Inflammatory macrophage treated with lipopolysaccharide for 1 hour (primary cell): Measurements from ENCODE around the gene AGAP1.

Experiments used
- DNase-seq, 2 donors: peaks; one replicate each; pipeline ENCODE4 v3.0.0-alpha.2; 2020 to 2022

Gene AGAP1

GRCh38 chr2:235493775-235494715 lies at the start of gene AGAP1:
Gene AGAP1 (plus strand): TSS chr2:235494043.
- no peak for DNase-seq

GRCh38 chr2:235444101-235444597 lies 49.7 kb upstream of the AGAP1 start:
- DNase-seq: no peak

DNA sequence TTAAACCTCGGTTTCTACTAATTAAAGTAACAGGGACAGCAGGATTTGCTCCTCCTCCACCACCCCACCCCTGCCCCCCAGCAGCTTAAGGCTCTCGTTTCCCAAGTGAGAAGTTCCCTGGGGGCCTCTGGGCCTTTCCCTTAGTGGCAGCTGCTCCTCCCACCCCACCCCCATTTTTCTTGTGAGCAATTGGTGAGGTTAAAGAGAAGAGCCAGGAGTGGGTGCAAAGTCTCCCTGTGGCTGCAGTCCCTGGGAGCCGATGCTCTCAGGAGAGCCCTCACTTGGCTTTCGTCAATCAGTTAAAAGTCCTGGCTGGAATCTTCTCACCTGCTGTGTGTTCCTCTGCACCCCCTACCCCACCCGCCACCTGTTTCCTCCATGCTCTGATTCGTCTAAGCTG lies 48.7 kb upstream of the AGAP1 start:
- no peak for DNase-seq

DNA sequence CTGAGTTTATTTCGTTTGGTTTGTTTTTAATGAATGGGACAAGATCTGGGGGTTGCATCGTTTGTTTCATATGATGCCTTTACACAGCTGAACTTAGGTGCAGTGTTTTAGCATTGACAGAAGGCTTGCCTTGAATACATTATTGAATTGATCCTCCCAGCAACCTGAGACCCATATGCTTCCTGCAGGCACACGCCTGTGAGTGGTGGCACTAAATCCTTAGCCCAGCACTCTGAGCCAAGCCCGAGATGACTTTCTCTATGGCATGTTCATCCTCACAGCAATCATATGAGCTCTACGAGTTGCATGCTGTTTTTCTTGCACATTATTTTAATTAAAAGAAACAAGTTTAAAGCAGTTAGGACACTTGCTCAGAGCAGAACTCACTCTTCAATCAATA lies 47.8 kb upstream of the AGAP1 start:
- DNase-seq: no peak

GRCh38 chr2:235447210-235447609 lies 46.6 kb upstream of the AGAP1 start:
- no peak for DNase-seq

GRCh38 chr2:235449568-235449967 lies 44.3 kb upstream of the AGAP1 start:
- no peak for DNase-seq

- no peak for DNase-seq
Observed at GRCh38 chr2:235453605-235454151, 40.2 kb upstream of the AGAP1 start.

- no peak for DNase-seq
Observed at GRCh38 chr2:235458839-235459273, 35.0 kb upstream of the AGAP1 start.

DNA sequence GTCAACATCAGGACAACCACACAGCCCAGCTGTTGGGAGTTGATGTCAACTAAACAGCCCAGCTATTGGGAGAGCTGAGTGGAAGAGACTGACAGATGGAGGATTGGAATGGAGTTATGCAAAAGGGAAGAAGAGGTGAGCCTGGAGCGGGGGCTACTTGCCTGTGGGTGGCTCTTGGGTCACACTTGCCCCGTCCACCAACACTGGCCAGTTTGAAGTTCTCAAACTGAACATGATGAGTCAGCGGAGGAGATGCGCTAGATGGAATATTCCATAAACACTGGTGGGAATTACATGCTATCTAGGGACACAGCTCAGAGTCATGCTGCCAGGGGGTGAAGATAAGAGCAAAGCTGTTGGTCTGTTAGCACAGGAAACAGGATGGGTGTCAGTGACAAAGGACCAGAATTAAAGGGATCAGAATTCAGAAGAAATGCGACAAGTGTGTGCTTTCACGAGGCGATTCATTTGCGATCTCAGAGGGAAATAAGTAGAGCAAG lies 33.2 kb upstream of the AGAP1 start:
- no peak for DNase-seq

GRCh38 chr2:235461763-235462414 lies 32.0 kb upstream of the AGAP1 start:
- no peak for DNase-seq

- no peak for DNase-seq
Observed at GRCh38 chr2:235462415-235462790, 31.4 kb upstream of the AGAP1 start.

- no peak for DNase-seq
Observed at GRCh38 chr2:235463893-235464292, 29.9 kb upstream of the AGAP1 start.

- peak in 1 of 2 donors; percentile 6 for DNase-seq
Observed at GRCh38 chr2:235467588-235467987, 26.3 kb upstream of the AGAP1 start.

DNA sequence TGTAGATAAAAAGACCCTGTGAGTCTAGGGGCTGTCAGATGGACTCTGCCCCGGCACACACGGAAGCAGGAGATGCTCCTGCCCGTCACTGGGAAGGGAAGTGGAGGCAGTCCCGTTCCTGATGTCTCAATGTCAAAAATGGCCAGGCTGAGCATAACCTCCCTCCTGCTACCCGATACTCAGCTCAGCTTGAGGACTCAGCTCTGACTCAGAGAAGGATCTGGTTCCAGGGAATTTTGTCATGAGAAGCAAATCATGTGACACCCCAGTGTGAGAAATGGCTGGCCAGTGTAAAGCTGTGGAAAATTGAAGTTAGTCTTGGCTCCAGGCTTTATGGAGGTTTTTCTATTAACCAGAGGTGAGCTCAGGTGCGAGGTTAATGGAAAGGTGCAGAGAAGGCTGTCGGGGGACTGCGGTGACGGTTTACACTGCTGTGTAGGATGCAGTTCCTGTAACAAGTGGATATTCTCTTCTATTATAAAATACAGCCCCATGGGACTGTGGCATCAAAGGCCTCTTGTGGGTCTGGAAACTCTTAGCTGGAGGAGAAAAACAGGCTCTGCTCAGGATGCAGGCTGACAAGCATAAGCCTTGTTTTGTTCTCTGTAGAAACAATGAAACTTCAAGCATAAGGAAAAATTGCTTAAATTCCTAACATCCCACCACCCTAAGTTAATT lies 24.7 kb upstream of the AGAP1 start:
- DNase-seq: no peak

DNA sequence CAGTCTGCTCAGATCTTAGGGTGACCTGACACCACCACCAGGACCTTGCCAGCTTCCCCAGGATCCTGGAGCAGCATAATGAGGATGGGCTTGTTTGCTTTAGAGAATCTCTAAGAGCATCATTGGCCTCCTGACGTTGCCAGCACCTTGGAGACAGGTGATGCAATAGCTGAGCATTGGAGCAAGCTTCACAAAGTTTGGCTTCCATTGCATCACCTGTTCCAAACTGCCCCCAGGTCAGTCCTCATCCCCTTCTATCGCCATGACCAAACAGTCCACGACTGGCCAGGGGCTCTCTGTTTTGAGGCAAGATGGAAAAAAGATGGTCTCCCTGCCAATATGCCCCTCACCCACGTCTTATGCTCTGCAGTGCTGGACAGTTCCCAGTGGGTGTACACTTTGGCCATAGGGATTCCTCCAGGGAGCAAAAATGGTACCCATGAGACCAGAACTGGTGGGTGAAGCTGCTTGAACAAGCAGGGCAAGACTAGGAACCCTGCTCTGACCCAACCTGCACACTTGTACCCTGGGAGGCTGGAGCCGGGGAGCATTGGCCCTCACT lies 22.6 kb upstream of the AGAP1 start:
- DNase-seq: no peak

GRCh38 chr2:235472443-235472842 lies 21.4 kb upstream of the AGAP1 start:
- no peak for DNase-seq

- no peak for DNase-seq
Observed at GRCh38 chr2:235478609-235479008, 15.2 kb upstream of the AGAP1 start.

DNA sequence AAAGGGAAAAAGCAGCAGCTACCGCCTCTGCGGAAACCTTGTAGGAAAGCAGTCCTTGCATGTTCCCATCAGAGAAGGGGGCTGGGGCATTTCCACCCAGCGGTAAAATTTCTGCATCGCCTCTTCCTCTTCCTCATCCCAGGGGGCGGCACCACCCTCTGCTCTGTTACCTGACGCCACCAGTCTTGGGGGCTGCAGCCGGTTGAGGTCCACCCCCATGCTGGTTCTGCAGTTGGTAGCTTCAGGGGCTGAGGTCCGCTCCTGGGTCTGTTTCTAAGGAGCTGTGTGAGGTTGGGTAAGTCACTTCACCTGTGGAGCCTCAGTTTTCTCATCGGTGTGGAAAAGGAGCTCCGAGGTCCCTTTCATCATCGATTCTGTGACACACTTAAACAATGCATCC lies 14.2 kb upstream of the AGAP1 start:
- DNase-seq: no peak

GRCh38 chr2:235480614-235481013 lies 13.2 kb upstream of the AGAP1 start:
- DNase-seq: no peak

GRCh38 chr2:235483313-235483712 lies 10.5 kb upstream of the AGAP1 start:
- DNase-seq: no peak

GRCh38 chr2:235485362-235485761 lies 8.5 kb upstream of the AGAP1 start:
- no peak for DNase-seq

- DNase-seq: no peak
Observed at GRCh38 chr2:235486729-235487128, 7.1 kb upstream of the AGAP1 start.

- DNase-seq: no peak
Observed at GRCh38 chr2:235489897-235490296, 3.9 kb upstream of the AGAP1 start.
